SK-N-SH treated with all-trans-retinoic acid at 6 μM for 48 hours (cell line): ENCODE data around the gene C15orf61.

ENCODE experiments used
- ATAC-seq: fragments of 200-7000 bp; cut with Tn5 transposase; 3 replicates; pipeline ENCODE4 v1.9.1; 2020; ENCODE audit warnings: mild to moderate bottlenecking, moderate library complexity
- ARNTL ChIP-seq: fragments of 450-650 bp; formaldehyde crosslinking; IDR thresholded peaks from 2 replicates; pipeline ENCODE4 v1.5.0; 2020; ENCODE audit warnings: low read depth, mild to moderate bottlenecking, moderate library complexity, borderline replicate concordance
- BACH2 ChIP-seq: fragments of 250-450 bp; sonication (Bioruptor Pico); IDR thresholded peaks from 2 replicates; pipeline ENCODE4 v1.9.0; 2021; ENCODE audit warnings: mild to moderate bottlenecking, borderline replicate concordance
- CSDC2 ChIP-seq: fragments of 250-450 bp; sonication (Bioruptor Pico); IDR thresholded peaks from 2 replicates; pipeline ENCODE4 v1.5.0; 2020; ENCODE audit warnings: mild to moderate bottlenecking, moderate library complexity
- CSRNP3 ChIP-seq: fragments of 250-450 bp; sonication (Bioruptor Pico); IDR thresholded peaks from 2 replicates; pipeline ENCODE4 v1.5.1; 2021; ENCODE audit warnings: mild to moderate bottlenecking, moderate library complexity
- ESRRG ChIP-seq: fragments of 250-450 bp; sonication (Bioruptor Pico); IDR thresholded peaks from 2 replicates; pipeline ENCODE4 v1.6.1; 2021; ENCODE audit warnings: mild to moderate bottlenecking
- GLIS3 ChIP-seq: fragments of 250-450 bp; sonication (Bioruptor Pico); IDR thresholded peaks from 2 replicates; pipeline ENCODE4 v1.5.0; 2020; ENCODE audit warnings: mild to moderate bottlenecking, moderate library complexity
- OSR1 ChIP-seq: fragments of 250-450 bp; sonication (Bioruptor Pico); IDR thresholded peaks from 2 replicates; pipeline ENCODE4 v1.8.0; 2022; ENCODE audit warnings: moderate library complexity, mild to moderate bottlenecking, inconsistent platforms
- PATZ1 ChIP-seq: fragments of 250-450 bp; sonication (Bioruptor Pico); IDR thresholded peaks from 2 replicates; pipeline ENCODE4 v1.8.0; 2020; ENCODE audit warnings: mild to moderate bottlenecking, moderate library complexity, borderline replicate concordance
- PPARA ChIP-seq: fragments of 250-450 bp; sonication (Bioruptor Pico); IDR thresholded peaks from 2 replicates; pipeline ENCODE4 v1.5.0; 2020; ENCODE audit warnings: mild to moderate bottlenecking, borderline replicate concordance
- RARB ChIP-seq: fragments of 250-450 bp; sonication (Bioruptor Pico); IDR thresholded peaks from 2 replicates; pipeline ENCODE4 v1.8.0; 2021; ENCODE audit warnings: mild to moderate bottlenecking, moderate library complexity
- TOX ChIP-seq: fragments of 250-450 bp; sonication (Bioruptor Pico); IDR thresholded peaks from 2 replicates; pipeline ENCODE4 v1.8.0; 2021; ENCODE audit warnings: mild to moderate bottlenecking, moderate library complexity, borderline replicate concordance
- TSHZ2 ChIP-seq: fragments of 250-450 bp; sonication (Bioruptor Pico); IDR thresholded peaks from 2 replicates; pipeline ENCODE4 v1.5.0; 2020; ENCODE audit warnings: mild to moderate bottlenecking, moderate library complexity
- ZC3H10 ChIP-seq: fragments of 250-450 bp; sonication (Bioruptor Pico); IDR thresholded peaks from 2 replicates; pipeline ENCODE4 v1.5.1; 2021; ENCODE audit warnings: mild to moderate bottlenecking, moderate library complexity
- ZFP3 ChIP-seq: fragments of 250-450 bp; sonication (Bioruptor Pico); IDR thresholded peaks from 2 replicates; pipeline ENCODE4 v1.5.0; 2020; ENCODE audit warnings: mild to moderate bottlenecking, moderate library complexity
- ZFP30 ChIP-seq: fragments of 450-650 bp; formaldehyde crosslinking; IDR thresholded peaks from 2 replicates; pipeline ENCODE4 v1.5.0; 2022; ENCODE audit warnings: mild to moderate bottlenecking, moderate library complexity
- ZNF565 ChIP-seq: fragments of 450-650 bp; formaldehyde crosslinking; conservative IDR thresholded peaks from 2 replicates; pipeline ENCODE4 v1.5.0; 2020; ENCODE audit warnings: low read depth, mild to moderate bottlenecking, moderate library complexity
- ZNF70 ChIP-seq: fragments of 450-650 bp; formaldehyde crosslinking; IDR thresholded peaks from 2 replicates; pipeline ENCODE4 v1.5.0; 2020; ENCODE audit warnings: mild to moderate bottlenecking, moderate library complexity
- ZNF8 ChIP-seq: fragments of 450-650 bp; formaldehyde crosslinking; IDR thresholded peaks from 2 replicates; pipeline ENCODE4 v1.5.0; 2020; ENCODE audit warnings: mild to moderate bottlenecking, moderate library complexity
- TF ChIP-seq, protein P1 (sequence below): fragments of 250-450 bp; sonication (Bioruptor Pico); IDR thresholded peaks from 2 replicates; pipeline ENCODE4 v1.8.0; 2021; ENCODE audit warnings: low read depth, mild to moderate bottlenecking, moderate library complexity, borderline replicate concordance
- TF ChIP-seq, protein P2 (sequence below): fragments of 250-450 bp; sonication (Bioruptor Pico); IDR thresholded peaks from 2 replicates; pipeline ENCODE4 v1.5.1; 2020; ENCODE audit warnings: low read depth, mild to moderate bottlenecking, moderate library complexity

Gene C15orf61

GRCh38 chr15:67551207-67551743 is 30.3 kb downstream of the C15orf61 start:
- TF ChIP-seq PATZ1 (CRISPR knock-in tag): no peak
- no peak for TF ChIP-seq ESRRG (CRISPR knock-in tag)
- no peak for TF ChIP-seq ZNF565 (CRISPR knock-in tag)
- TF ChIP-seq, protein P1, sequence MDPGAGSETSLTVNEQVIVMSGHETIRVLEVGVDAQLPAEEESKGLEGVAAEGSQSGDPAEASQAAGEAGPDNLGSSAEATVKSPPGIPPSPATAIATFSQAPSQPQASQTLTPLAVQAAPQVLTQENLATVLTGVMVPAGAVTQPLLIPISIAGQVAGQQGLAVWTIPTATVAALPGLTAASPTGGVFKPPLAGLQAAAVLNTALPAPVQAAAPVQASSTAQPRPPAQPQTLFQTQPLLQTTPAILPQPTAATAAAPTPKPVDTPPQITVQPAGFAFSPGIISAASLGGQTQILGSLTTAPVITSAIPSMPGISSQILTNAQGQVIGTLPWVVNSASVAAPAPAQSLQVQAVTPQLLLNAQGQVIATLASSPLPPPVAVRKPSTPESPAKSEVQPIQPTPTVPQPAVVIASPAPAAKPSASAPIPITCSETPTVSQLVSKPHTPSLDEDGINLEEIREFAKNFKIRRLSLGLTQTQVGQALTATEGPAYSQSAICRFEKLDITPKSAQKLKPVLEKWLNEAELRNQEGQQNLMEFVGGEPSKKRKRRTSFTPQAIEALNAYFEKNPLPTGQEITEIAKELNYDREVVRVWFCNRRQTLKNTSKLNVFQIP: no peak
- no peak for ATAC-seq

- no peak for ATAC-seq
- no peak for TF ChIP-seq PPARA (CRISPR knock-in tag)
- TF ChIP-seq GLIS3 (CRISPR knock-in tag): no peak
- TF ChIP-seq PATZ1 (CRISPR knock-in tag): no peak
- TF ChIP-seq ZFP3 (CRISPR knock-in tag): no peak
- TF ChIP-seq TOX: no peak
- no peak for TF ChIP-seq BACH2
- TF ChIP-seq CSDC2 (CRISPR knock-in tag): no peak
- no peak for TF ChIP-seq OSR1
- TF ChIP-seq TSHZ2 (CRISPR knock-in tag): no peak
- no peak for TF ChIP-seq CSRNP3 (CRISPR knock-in tag)
- TF ChIP-seq, protein P2, sequence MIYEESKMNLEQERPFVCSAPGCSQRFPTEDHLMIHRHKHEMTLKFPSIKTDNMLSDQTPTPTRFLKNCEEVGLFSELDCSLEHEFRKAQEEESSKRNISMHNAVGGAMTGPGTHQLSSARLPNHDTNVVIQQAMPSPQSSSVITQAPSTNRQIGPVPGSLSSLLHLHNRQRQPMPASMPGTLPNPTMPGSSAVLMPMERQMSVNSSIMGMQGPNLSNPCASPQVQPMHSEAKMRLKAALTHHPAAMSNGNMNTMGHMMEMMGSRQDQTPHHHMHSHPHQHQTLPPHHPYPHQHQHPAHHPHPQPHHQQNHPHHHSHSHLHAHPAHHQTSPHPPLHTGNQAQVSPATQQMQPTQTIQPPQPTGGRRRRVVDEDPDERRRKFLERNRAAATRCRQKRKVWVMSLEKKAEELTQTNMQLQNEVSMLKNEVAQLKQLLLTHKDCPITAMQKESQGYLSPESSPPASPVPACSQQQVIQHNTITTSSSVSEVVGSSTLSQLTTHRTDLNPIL: no peak
- no peak for TF ChIP-seq RARB (CRISPR knock-in tag)
- no peak for TF ChIP-seq ARNTL (CRISPR knock-in tag)
- no peak for TF ChIP-seq ZC3H10 (CRISPR knock-in tag)
- TF ChIP-seq, protein P1: no peak
- no peak for TF ChIP-seq ZFP30 (CRISPR knock-in tag)
- no peak for TF ChIP-seq ZNF70 (CRISPR knock-in tag)
- no peak for TF ChIP-seq ZNF8 (CRISPR knock-in tag)
Measured at GRCh38 chr15:67554580-67554979, 33.6 kb downstream of the C15orf61 start.
